Fibroblast of gingiva (primary cell): ENCODE results near the gene BSDC1.

Experiments
- DNase-seq: peaks from one replicate; pipeline ENCODE4 v3.0.0-alpha.2; 2011; ENCODE audit warnings: low read depth

The BSDC1 gene

GRCh38 chr1:32336963-32337675 is 57.1 kb downstream of the BSDC1 start:
- DNase-seq = no peak

DNA sequence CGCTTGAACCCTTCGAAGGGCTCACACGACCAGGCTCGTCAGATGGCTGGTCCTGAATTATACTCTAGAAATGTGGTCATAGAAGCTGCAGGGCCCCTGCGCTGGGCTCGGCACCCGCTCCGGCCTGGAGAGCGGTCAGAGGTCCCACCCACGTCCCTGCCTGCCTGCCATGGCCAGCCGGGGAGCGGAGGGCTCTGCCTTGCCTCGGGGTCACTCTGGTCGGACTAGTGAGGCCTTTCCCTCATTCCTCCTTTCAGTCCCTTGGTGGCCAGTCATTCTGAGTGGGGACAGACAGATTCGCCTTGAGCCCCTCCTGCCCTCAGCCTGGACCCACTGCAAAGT is 57.7 kb downstream of the BSDC1 start:
- no peak for DNase-seq

GRCh38 chr1:32335790-32336590 is 58.3 kb downstream of the BSDC1 start, which contains the start of gene MARCKSL1:
MARCKSL1 (minus strand) TSS chr1:32336233; CDS start chr1:32336033, 200 bp downstream.
- DNase-seq = peak; percentile 37

- DNase-seq = no peak
Observed at GRCh38 chr1:32335535-32335789, 58.8 kb downstream of the BSDC1 start.

DNA sequence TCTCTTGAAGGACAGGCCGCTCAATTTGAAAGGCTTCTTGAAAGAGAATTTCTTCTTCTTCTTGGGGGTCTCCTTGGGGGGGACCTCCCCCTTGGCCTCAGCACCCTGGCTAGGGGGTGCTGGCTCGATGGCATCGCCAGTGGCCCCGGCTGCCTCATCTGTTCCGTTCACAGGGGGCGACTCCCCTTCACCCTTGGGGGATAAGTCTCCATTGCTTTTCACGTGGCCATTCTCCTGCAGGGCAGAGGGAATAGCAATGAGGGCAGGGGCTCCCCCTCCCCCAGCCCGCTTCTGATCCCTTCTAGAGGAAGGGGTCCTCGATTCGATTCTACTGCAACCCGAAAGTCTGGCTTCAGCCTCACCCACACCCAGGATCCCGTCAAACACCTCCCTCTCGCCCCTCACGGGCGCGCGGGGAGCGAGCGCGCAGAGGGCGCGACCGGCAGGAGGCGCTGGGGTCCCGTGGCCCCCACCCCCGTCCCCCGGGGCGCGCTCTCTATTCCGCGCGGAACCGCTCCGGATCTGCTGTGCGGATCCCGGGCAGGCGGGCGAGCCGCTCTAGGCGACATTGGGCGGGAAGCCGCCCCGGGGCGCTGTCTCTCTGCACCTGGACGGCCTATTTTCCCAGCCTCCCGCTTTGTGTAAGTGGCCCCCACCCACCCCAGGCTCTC is 59.2 kb downstream of the BSDC1 start:
- DNase-seq = no peak

- DNase-seq = no peak
Observed at GRCh38 chr1:32334274-32334861, 59.9 kb downstream of the BSDC1 start.

DNA sequence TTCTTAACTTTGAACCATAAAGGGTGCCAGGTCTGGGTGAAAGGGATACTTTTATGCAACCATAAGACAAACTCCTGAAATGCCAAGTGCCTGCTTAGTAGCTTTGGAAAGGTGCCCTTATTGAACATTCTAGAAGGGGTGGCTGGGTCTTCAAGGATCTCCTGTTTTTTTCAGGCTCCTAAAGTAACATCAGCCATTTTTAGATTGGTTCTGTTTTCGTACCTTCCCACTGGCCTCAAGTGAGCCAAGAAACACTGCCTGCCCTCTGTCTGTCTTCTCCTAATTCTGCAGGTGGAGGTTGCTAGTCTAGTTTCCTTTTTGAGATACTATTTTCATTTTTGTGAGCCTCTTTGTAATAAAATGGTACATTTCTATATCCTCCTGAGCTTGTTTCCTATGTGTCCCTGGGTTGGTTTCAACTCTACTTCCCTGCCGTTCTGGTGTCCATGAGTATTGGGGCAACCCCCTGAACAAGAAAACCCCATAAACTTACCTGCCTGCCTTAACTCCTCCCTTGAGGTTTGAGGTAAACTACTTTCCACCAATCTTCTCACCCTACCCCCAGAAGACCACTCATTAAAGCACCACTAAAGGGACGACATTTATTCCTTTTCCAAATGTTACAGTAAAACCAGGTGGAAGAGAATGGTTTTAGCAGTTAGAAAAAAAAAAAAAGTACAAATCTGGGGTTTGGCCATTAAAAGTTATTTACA is 60.8 kb downstream of the BSDC1 start:
- no peak for DNase-seq

- DNase-seq = no peak
Observed at GRCh38 chr1:32332290-32333079, 61.8 kb downstream of the BSDC1 start.

GRCh38 chr1:32331549-32331948 is 62.7 kb downstream of the BSDC1 start:
- no peak for DNase-seq

- DNase-seq = no peak
Observed at GRCh38 chr1:32330558-32331151, 63.6 kb downstream of the BSDC1 start.

- DNase-seq = no peak
Observed at GRCh38 chr1:32329931-32330466, 64.2 kb downstream of the BSDC1 start.

- no peak for DNase-seq
Observed at GRCh38 chr1:32327204-32327603, 67.0 kb downstream of the BSDC1 start.

GRCh38 chr1:32321712-32322291 is 72.4 kb downstream of the BSDC1 start:
- no peak for DNase-seq

- no peak for DNase-seq
Observed at GRCh38 chr1:32318127-32318869, 75.9 kb downstream of the BSDC1 start.

- no peak for DNase-seq
Observed at GRCh38 chr1:32316903-32317277, 77.4 kb downstream of the BSDC1 start.
